Adrenal gland (tissue), 5 donors: ENCODE data around the gene UGT2B10.

Source experiments
- CTCF ChIP-seq, 6 experiments: fragments of 450-650 bp in 4 of 6; fragments of 200-600 bp in 2 of 6; sonication (generic) in 1 of 6; IDR thresholded peaks; 1 replicate in 5 of 6; 2 replicates in 1 of 6; pipeline versions ENCODE4 v1.5.1 to v1.8.0; 2016 to 2021; ENCODE audit warnings: antibody characterized with exemption in 6 of 6, mild to moderate bottlenecking in 2 of 6, moderate library complexity in 1 of 6
- POLR2A ChIP-seq, 2 donors: fragments of 450-650 bp; IDR thresholded peaks; one replicate each; pipeline ENCODE4 v1.6.1; 2017; ENCODE audit warnings: antibody characterized with exemption in 2 of 2, mild to moderate bottlenecking in 2 of 2, moderate library complexity in 1 of 2
- donor health status: DM: no; HTN: no; CAD: no.

- no peak for TF ChIP-seq CTCF (IDR thresholded peaks at IDR 0.05)
- no peak for TF ChIP-seq POLR2A (IDR thresholded peaks at IDR 0.05)
Observed at GRCh38 chr4:68797048-68797447, 18.7 kb upstream of the UGT2B10 start.
